WTC11 (cell line): ENCODE measurements around the gene CLDN5.

Experiments used
- TF ChIP-seq, protein P1 (sequence below): fragments of 200-600 bp; IDR thresholded peaks from 2 replicates; pipeline ENCODE4 v1.8.0; 2022; ENCODE audit warnings: antibody characterized with exemption
- TF ChIP-seq, protein P2 (sequence below): sonication (generic); formaldehyde crosslinking; IDR thresholded peaks from 2 replicates; pipeline ENCODE4 v1.8.1; 2022; ENCODE audit warnings: mild to moderate bottlenecking, missing genetic modification reagents, moderate library complexity, borderline replicate concordance

DNA sequence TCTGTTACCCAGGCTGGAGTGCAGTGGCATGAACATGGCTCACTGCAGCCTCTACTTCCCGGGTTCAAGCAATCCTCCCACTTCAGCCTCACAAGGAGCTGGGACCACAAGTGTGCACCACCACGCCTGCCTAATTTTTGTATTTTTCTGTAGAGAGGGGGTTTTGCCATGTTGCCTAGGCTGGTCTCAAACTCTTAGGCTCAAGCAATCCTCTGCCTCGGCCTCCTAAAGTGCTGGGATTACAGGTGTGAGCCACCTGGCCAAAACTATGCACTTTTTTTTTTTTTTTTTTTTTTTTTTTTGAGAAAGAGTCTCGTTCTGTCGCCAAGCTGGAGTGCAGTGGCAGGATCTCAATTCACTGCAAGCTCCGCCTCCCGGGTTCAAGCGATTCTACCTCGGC lies 12.4 kb upstream of the CLDN5 start:
- TF ChIP-seq, protein P1, sequence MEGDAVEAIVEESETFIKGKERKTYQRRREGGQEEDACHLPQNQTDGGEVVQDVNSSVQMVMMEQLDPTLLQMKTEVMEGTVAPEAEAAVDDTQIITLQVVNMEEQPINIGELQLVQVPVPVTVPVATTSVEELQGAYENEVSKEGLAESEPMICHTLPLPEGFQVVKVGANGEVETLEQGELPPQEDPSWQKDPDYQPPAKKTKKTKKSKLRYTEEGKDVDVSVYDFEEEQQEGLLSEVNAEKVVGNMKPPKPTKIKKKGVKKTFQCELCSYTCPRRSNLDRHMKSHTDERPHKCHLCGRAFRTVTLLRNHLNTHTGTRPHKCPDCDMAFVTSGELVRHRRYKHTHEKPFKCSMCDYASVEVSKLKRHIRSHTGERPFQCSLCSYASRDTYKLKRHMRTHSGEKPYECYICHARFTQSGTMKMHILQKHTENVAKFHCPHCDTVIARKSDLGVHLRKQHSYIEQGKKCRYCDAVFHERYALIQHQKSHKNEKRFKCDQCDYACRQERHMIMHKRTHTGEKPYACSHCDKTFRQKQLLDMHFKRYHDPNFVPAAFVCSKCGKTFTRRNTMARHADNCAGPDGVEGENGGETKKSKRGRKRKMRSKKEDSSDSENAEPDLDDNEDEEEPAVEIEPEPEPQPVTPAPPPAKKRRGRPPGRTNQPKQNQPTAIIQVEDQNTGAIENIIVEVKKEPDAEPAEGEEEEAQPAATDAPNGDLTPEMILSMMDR, result no peak
- TF ChIP-seq, protein P2, sequence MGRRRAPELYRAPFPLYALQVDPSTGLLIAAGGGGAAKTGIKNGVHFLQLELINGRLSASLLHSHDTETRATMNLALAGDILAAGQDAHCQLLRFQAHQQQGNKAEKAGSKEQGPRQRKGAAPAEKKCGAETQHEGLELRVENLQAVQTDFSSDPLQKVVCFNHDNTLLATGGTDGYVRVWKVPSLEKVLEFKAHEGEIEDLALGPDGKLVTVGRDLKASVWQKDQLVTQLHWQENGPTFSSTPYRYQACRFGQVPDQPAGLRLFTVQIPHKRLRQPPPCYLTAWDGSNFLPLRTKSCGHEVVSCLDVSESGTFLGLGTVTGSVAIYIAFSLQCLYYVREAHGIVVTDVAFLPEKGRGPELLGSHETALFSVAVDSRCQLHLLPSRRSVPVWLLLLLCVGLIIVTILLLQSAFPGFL (CRISPR knock-in tag), result no peak
